Endodermal cell (in vitro differentiated cells): Measurements from ENCODE around the gene ZHX3. TPM values are rescaled to one million over a fixed set of nuclear protein-coding genes. Genes with fewer than 3 reads are reported as not detected.

Source experiments
- DNase-seq: peaks from one replicate; pipeline ENCODE4 v3.0.0-alpha.2; 2017
- H3K27ac ChIP-seq: 2 replicates; pipeline ENCODE4 v1.5.1; 2013; ENCODE audit warnings: mild to moderate bottlenecking, low read depth, low read length, moderate library complexity
- H3K27me3 ChIP-seq: 2 replicates; pipeline ENCODE4 v1.6.1; 2013; ENCODE audit warnings: mild to moderate bottlenecking, low read length, moderate library complexity; ENCODE audit not compliant: insufficient read depth, control insufficient read depth, poor library complexity, severe bottlenecking
- H3K36me3 ChIP-seq: 2 replicates; pipeline ENCODE4 v1.7.0; 2013; ENCODE audit warnings: mild to moderate bottlenecking, low read length, moderate library complexity; ENCODE audit not compliant: control insufficient read depth, insufficient read depth
- H3K4me1 ChIP-seq: one replicate; pipeline ENCODE4 v1.7.0; 2013; ENCODE audit warnings: low read length; ENCODE audit not compliant: control insufficient read depth, insufficient read depth
- H3K4me3 ChIP-seq: 2 replicates; pipeline ENCODE4 v1.5.1; 2013; ENCODE audit warnings: mild to moderate bottlenecking, low read length, moderate library complexity
- H3K9ac ChIP-seq: 2 replicates; pipeline ENCODE4 v1.6.1; 2013; ENCODE audit warnings: mild to moderate bottlenecking, low read length, moderate library complexity; ENCODE audit not compliant: poor library complexity, severe bottlenecking; ENCODE audit errors: extremely low read depth
- H3K9me3 ChIP-seq: 2 replicates; pipeline ENCODE4 v1.6.1; 2013; ENCODE audit warnings: mild to moderate bottlenecking, low read length, moderate library complexity; ENCODE audit not compliant: control insufficient read depth
- H3K27ac Mint-ChIP-seq: 2 replicates; pipeline ENCODE4 v1.8.0; 2020; ENCODE audit warnings: mixed read lengths
- H3K27me3 Mint-ChIP-seq: 2 replicates; pipeline ENCODE4 v1.8.0; 2021; ENCODE audit warnings: mild to moderate bottlenecking, mixed read lengths; ENCODE audit not compliant: insufficient read depth
- H3K36me3 Mint-ChIP-seq: 2 replicates; pipeline ENCODE4 v1.8.0; 2020; ENCODE audit warnings: low read depth, mixed read lengths
- H3K4me1 Mint-ChIP-seq: 2 replicates; pipeline ENCODE4 v1.8.0; 2020; ENCODE audit warnings: mixed read lengths
- H3K4me3 Mint-ChIP-seq: 2 replicates; pipeline ENCODE4 v1.8.0; 2020; ENCODE audit warnings: mild to moderate bottlenecking, moderate library complexity, mixed read lengths
- H3K9me3 Mint-ChIP-seq: 2 replicates; pipeline ENCODE4 v1.8.0; 2020; ENCODE audit warnings: mild to moderate bottlenecking, mixed read lengths
- CTCF ChIP-seq: fragments of 200-600 bp; sonication (generic); conservative IDR thresholded peaks from 2 replicates; pipeline ENCODE4 v1.5.0; 2021; ENCODE audit warnings: antibody characterized with exemption, mild to moderate bottlenecking
- WGBS, 2 experiments: methylation state at CpG; one replicate each; pipeline versions ENCODE4 v1.1.5 to v1.1.7; 2013; ENCODE audit warnings: missing lambda C conversion rate in 2 of 2, mixed read lengths in 1 of 2; ENCODE audit not compliant: insufficient coverage in 1 of 2, insufficient read length in 1 of 2; 5-methylcytosine and 5-hydroxymethylcytosine counted together
- total RNA-seq, 2 donors: library from RNA; stranded (reverse); fragmentation: NEBNext Ultra II Directional in 1 of 2; extraction: Animal tissue kit (Norgen Biotek cat#: 25700) in 1 of 2; gene quantifications; 2 replicates in 1 of 2; 3 replicates in 1 of 2; pipeline ENCODE4 v1.2.1, GENCODE V29; 2021

Gene ZHX3
- total RNA-seq, 2 donors from 2014 or later = 5.4 to 5.5 TPM

DNA sequence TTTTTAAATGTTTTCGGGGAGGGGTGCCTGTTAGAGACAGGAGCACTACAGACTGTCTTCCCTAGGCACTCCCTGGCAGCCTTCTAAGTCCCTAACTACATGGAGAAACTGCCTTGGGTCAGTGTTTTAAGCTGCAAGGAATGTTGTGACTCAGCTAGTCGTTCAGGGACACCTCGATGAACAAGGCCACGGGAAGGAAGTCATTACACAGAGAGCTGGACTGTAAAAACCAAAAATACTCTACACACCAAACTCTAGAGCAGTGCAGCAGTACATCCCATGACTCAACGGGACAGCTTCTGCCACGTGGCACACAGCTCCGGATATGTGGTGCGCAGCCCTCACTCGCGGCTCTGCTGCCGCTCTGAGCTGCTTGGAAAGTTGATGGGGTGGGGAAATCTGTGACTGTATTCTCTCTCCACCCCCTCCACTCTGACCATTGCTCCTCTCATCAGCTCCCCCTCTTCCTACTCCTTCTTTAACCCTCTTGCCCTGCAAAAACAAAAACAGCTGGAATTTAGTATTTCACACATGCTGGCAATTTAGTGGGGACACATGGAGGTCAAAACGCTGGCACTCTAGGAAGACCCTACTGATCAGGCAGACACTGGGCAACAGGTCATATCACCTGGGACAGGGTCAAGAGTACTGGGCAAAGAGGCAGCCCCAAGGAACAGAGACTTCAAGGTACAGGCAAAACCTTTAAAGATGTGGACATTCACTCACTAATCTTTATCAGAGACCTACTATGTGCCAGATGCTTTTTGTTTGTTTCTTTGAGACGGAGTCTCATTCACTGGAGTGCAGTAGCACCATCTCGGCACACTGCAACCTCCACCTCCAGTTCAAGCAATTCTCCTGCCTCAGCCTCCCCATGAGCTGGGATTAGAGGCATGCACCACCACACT is 12.2 kb upstream of the ZHX3 start:
- Mint-ChIP-seq H3K27ac (peak overlapping the region; percentile 10), H3K4me3 (no peak overlapping the region), H3K27me3 (peaks cover 5% of the 10 kb centered on the region), H3K4me1 (peaks cover 2% of the 10 kb centered on the region), H3K9me3 (no peaks in the 10 kb centered on the region), H3K36me3 (no peaks in the 10 kb centered on the region)
- 74 to 89% methylated on average over 3 to 11 of the region's 14 CpGs for WGBS, 2 experiments
- H3K9ac ChIP-seq = no peak overlapping the region
- H3K36me3 ChIP-seq = no peaks in the 10 kb centered on the region
- H3K4me3 ChIP-seq = no peak overlapping the region
- no peaks in the 10 kb centered on the region for H3K4me1 ChIP-seq
- H3K9me3 ChIP-seq = no peaks in the 10 kb centered on the region
- no peak for DNase-seq
- no peak overlapping the region for H3K27ac ChIP-seq
- H3K27me3 ChIP-seq = no peaks in the 10 kb centered on the region
- TF ChIP-seq CTCF = no peak

- peak; percentile 27 for TF ChIP-seq CTCF
- Histone ChIP-seq H3K9me3 (no peaks in the 10 kb centered on the region), H3K36me3 (no peaks in the 10 kb centered on the region), H3K9ac (no peak overlapping the region), H3K27me3 (no peaks in the 10 kb centered on the region), H3K4me1 (no peaks in the 10 kb centered on the region), H3K27ac (no peak overlapping the region), H3K4me3 (no peak overlapping the region)
- H3K9me3 Mint-ChIP-seq = no peaks in the 10 kb centered on the region
- peaks cover 2% of the 10 kb centered on the region for H3K4me1 Mint-ChIP-seq
- peaks cover 5% of the 10 kb centered on the region for H3K27me3 Mint-ChIP-seq
- no peak overlapping the region for H3K4me3 Mint-ChIP-seq
- WGBS, 2 experiments = 89 to 92% methylated on average over 4 to 5 of the region's 5 CpGs
- H3K27ac Mint-ChIP-seq = no peak overlapping the region
- no peaks in the 10 kb centered on the region for H3K36me3 Mint-ChIP-seq
- no peak for DNase-seq
These were observed 9.6 kb upstream of the ZHX3 start for GRCh38 chr20:41327178-41327577.

GRCh38 chr20:41320976-41321375 is 3.4 kb upstream of the ZHX3 start:
- no peak overlapping the region for H3K4me3 Mint-ChIP-seq
- Histone ChIP-seq H3K27me3 (peaks cover 9% of the 10 kb centered on the region), H3K9me3 (no peaks in the 10 kb centered on the region), H3K4me1 (no peaks in the 10 kb centered on the region), H3K36me3 (no peaks in the 10 kb centered on the region), H3K9ac (no peak overlapping the region), H3K27ac (no peak overlapping the region), H3K4me3 (no peak overlapping the region)
- no peaks in the 10 kb centered on the region for H3K9me3 Mint-ChIP-seq
- H3K36me3 Mint-ChIP-seq = no peaks in the 10 kb centered on the region
- peaks cover 20% of the 10 kb centered on the region for H3K27me3 Mint-ChIP-seq
- peaks cover 6% of the 10 kb centered on the region for H3K4me1 Mint-ChIP-seq
- no peak for DNase-seq
- H3K27ac Mint-ChIP-seq = no peak overlapping the region
- WGBS, 2 experiments = 91 to 100% methylated on average over 1 of the region's 1 CpG
- TF ChIP-seq CTCF = no peak
